Testis (tissue), 3 donors: ENCODE data around the gene GPRC5C. TPM values are rescaled to one million over a fixed set of nuclear protein-coding genes. Genes with fewer than 3 reads are reported as not detected.
A peak's percentile ranks its signal among the peaks of the same experiment; 100 is the strongest.

Experiments
- DNase-seq: peaks from one replicate; pipeline ENCODE4 v3.0.0-alpha.2; 2019
- H3K27ac ChIP-seq, 2 donors: fragments of 200-600 bp; sonication (generic); one replicate each; pipeline ENCODE4 v1.5.1; 2019
- H3K27me3 ChIP-seq: fragments of 200-600 bp; sonication (generic); one replicate; pipeline ENCODE4 v1.5.1; 2019
- H3K36me3 ChIP-seq: fragments of 200-600 bp; sonication (generic); one replicate; pipeline ENCODE4 v1.5.1; 2017; ENCODE audit warnings: low read depth; ENCODE audit errors: missing control alignments
- H3K4me1 ChIP-seq: fragments of 200-600 bp; sonication (generic); one replicate; pipeline ENCODE4 v1.5.1; 2019
- H3K4me3 ChIP-seq, 2 donors: fragments of 200-600 bp; sonication (generic); one replicate each; pipeline ENCODE4 v1.5.1; 2017 to 2019
- H3K9me3 ChIP-seq: fragments of 200-600 bp; sonication (generic); one replicate; pipeline ENCODE4 v1.5.1; 2017
- CTCF ChIP-seq, 3 experiments: fragments of 450-650 bp in 2 of 3; fragments of 200-600 bp in 1 of 3; sonication (generic) in 1 of 3; IDR thresholded peaks; one replicate each; pipeline ENCODE4 v1.5.1; 2016 to 2019; ENCODE audit warnings: antibody characterized with exemption in 3 of 3, mild to moderate bottlenecking in 2 of 3, moderate library complexity in 1 of 3
- POLR2A ChIP-seq: fragments of 450-650 bp; IDR thresholded peaks from one replicate; pipeline ENCODE4 v1.6.1; 2017; ENCODE audit warnings: antibody characterized with exemption, mild to moderate bottlenecking, moderate library complexity
- WGBS, 2 donors: methylation state at CpG; one replicate each; pipeline ENCODE4 v1.1.5; 2018; 5-methylcytosine and 5-hydroxymethylcytosine counted together
- intact Hi-C: fragments of 100-400 bp; cut with DNase I; formaldehyde crosslinking; loops from one replicate; pipeline ENCODE4 v1.15.1; 2023; ENCODE audit warnings: low total_unique reads
- polyA plus RNA-seq: library from polyadenylated mRNA; stranded (reverse); fragments of 350-450 nt; fragmentation: Illumina TruSeq; extraction: RNeasy Lipid Tissue Mini Kit (QIAGEN cat#74804); gene quantifications from one replicate; pipeline ENCODE4 v1.2.3, GENCODE V29; 2014; ENCODE audit warnings: low read depth, low replicate concordance; ENCODE audit not compliant: insufficient read depth
- total RNA-seq, 2 donors: library from RNA; depleted of rRNA; stranded (reverse); fragments of >200 nt; gene quantifications; one replicate each; pipeline ENCODE4 v1.2.3, GENCODE V29; 2016

Gene GPRC5C
- total and polyA plus RNA-seq, 3 donors from 2014 or later: 6.8 to 19.0 (median 14.1) TPM

GRCh38 chr17:74443516-74444296 lies 11.8 kb downstream of the GPRC5C start:
- intact Hi-C loops: no loop called here

GRCh38 chr17:74444406-74444805 lies 12.5 kb downstream of the GPRC5C start:
- no peaks in the 10 kb centered on the region for H3K9me3 ChIP-seq
- H3K4me3 ChIP-seq: no peak overlapping the region
- 15 to 36% methylated on average over 3 to 12 of the region's 12 CpGs for WGBS, 2 donors
- DNase-seq: peak; percentile 66
- no peak for TF ChIP-seq CTCF (IDR thresholded peaks at IDR 0.05)
- no peak for TF ChIP-seq POLR2A
- no peaks in the 10 kb centered on the region for H3K27me3 ChIP-seq
- no peaks in the 10 kb centered on the region for H3K36me3 ChIP-seq
- peak overlapping the region; percentile 60 to 86 for H3K27ac ChIP-seq
- intact Hi-C loops: no loop called here
- peaks cover 52% of the 10 kb centered on the region for H3K4me1 ChIP-seq

More at GRCh38 chr17:74443516-74444296, 11.8 kb downstream of the GPRC5C start:
- no peak for TF ChIP-seq POLR2A
- TF ChIP-seq CTCF (IDR thresholded peaks at IDR 0.05): no peak
- WGBS, 2 donors: 80% methylated on average over 6 to 8 of the region's 8 CpGs
- Histone ChIP-seq H3K9me3 (no peaks in the 10 kb centered on the region), H3K27ac (peak overlapping the region; percentile 60 to 86), H3K36me3 (no peaks in the 10 kb centered on the region), H3K27me3 (no peaks in the 10 kb centered on the region), H3K4me1 (peaks cover 47% of the 10 kb centered on the region), H3K4me3 (no peak overlapping the region)
- no peak for DNase-seq

- peaks cover 55% of the 10 kb centered on the region for H3K4me1 ChIP-seq
- H3K9me3 ChIP-seq: no peaks in the 10 kb centered on the region
- H3K4me3 ChIP-seq: no peak overlapping the region
- H3K36me3 ChIP-seq: no peaks in the 10 kb centered on the region
- DNase-seq: no peak
- no peak for TF ChIP-seq CTCF (IDR thresholded peaks at IDR 0.05)
- TF ChIP-seq POLR2A: no peak
- no peaks in the 10 kb centered on the region for H3K27me3 ChIP-seq
- 76 to 90% methylated on average over 7 of the region's 7 CpGs for WGBS, 2 donors
- intact Hi-C loops: no loop called here
- no peak overlapping the region for H3K27ac ChIP-seq
Observed at GRCh38 chr17:74445158-74445557, 13.3 kb downstream of the GPRC5C start.

GRCh38 chr17:74446551-74447500 lies 14.9 kb downstream of the GPRC5C start:
- Histone ChIP-seq H3K4me1 (peaks cover 55% of the 10 kb centered on the region), H3K27me3 (no peaks in the 10 kb centered on the region), H3K27ac (peak overlapping the region; percentile 74 to 86), H3K9me3 (no peaks in the 10 kb centered on the region), H3K4me3 (no peak overlapping the region), H3K36me3 (no peaks in the 10 kb centered on the region)
- 53 to 64% methylated on average over 18 to 31 of the region's 31 CpGs for WGBS, 2 donors
- intact Hi-C loops: no loop called here
- DNase-seq: peak; percentile 62
- TF ChIP-seq CTCF (IDR thresholded peaks at IDR 0.05) (no peak), POLR2A (no peak)
